RPMI7951 (cell line): ENCODE data around the gene EPB41L4A. TPM values are rescaled to one million over a fixed set of nuclear protein-coding genes. Genes with fewer than 3 reads are reported as not detected.

ENCODE experiments used
- DNase-seq: peaks from one replicate; pipeline ENCODE4 v3.0.0-alpha.2; 2012; ENCODE audit warnings: low read depth
- total RNA-seq: library from RNA; depleted of rRNA; stranded (reverse); fragments of >200 nt; shearing (Covaris generic); gene quantifications from 2 replicates; pipeline ENCODE4 v1.2.3, GENCODE V29; 2014

Gene EPB41L4A
- total RNA-seq, 1 experiment from 2014 or later, result 0.12 TPM

GRCh38 chr5:112116371-112116770 lies 302.7 kb downstream of the EPB41L4A start:
- no peak for DNase-seq

- DNase-seq, result no peak
These were observed 305.5 kb downstream of the EPB41L4A start for GRCh38 chr5:112113565-112113964.
